Psoas muscle (tissue), 8 donors: Measurements from ENCODE around the gene LRPAP1. TPM values are rescaled to one million over a fixed set of nuclear protein-coding genes. Genes with fewer than 3 reads are reported as not detected.

Experiments
- ATAC-seq, 4 donors: fragments of 200-7000 bp; cut with Tn5 transposase; one replicate each; pipeline ENCODE4 v1.9.1; 2020; ENCODE audit warnings: moderate library complexity in 3 of 4, mild to moderate bottlenecking in 2 of 4
- DNase-seq, 2 donors: peaks; one replicate each; pipeline ENCODE4 v3.0.0-alpha.2; 2020
- H3K27ac ChIP-seq: fragments of 200-600 bp; one replicate; pipeline ENCODE4 v1.8.0; 2022
- H3K27me3 ChIP-seq, 3 donors: fragments of 200-600 bp in 1 of 3; one replicate each; pipeline versions ENCODE4 v1.6.1 to v1.8.0; 2013 to 2022; ENCODE audit warnings: low read length in 2 of 3, mild to moderate bottlenecking in 2 of 3, moderate library complexity in 1 of 3; ENCODE audit not compliant: insufficient read depth in 3 of 3
- H3K36me3 ChIP-seq, 2 donors: fragments of 200-600 bp in 1 of 2; one replicate each; pipeline versions ENCODE4 v1.6.1 to v1.8.0; 2013 to 2022; ENCODE audit warnings: low read depth in 1 of 2, mild to moderate bottlenecking in 1 of 2, moderate library complexity in 1 of 2; ENCODE audit not compliant: insufficient read depth in 1 of 2
- H3K4me1 ChIP-seq: fragments of 200-600 bp; one replicate; pipeline ENCODE4 v1.8.0; 2022
- H3K4me3 ChIP-seq: fragments of 200-600 bp; one replicate; pipeline ENCODE4 v1.8.0; 2022; ENCODE audit warnings: mild to moderate bottlenecking
- H3K9me3 ChIP-seq: fragments of 200-600 bp; one replicate; pipeline ENCODE4 v1.8.0; 2022
- WGBS, 3 donors: extraction: QIAGEN DNeasy Blood & Tissue Kit; methylation state at CpG; one replicate each; pipeline versions ENCODE4 v1.1.6 to v1.1.7; 2013; 5-methylcytosine and 5-hydroxymethylcytosine counted together
- intact Hi-C, 2 donors: fragments of 100-400 bp; cut with DNase I; formaldehyde crosslinking; loops; one replicate each; pipeline versions ENCODE4 v1.11.0 to v1.14.2; 2022
- polyA plus RNA-seq, 3 donors: library from polyadenylated mRNA; stranded (reverse); fragments of 200-250 nt; gene quantifications; one replicate each; pipeline ENCODE4 v1.2.3, GENCODE V29; 2013
- total RNA-seq, 4 donors: library from RNA; stranded (reverse); fragmentation: NEBNext Ultra II Directional in 2 of 4; extraction: Animal tissue kit (Norgen Biotek cat#: 25700) in 2 of 4; gene quantifications; one replicate each; pipeline versions ENCODE4 v1.2.1 to v1.2.4, GENCODE V29; 2021 to 2023
- TF ChIP-seq, protein P1 (sequence below): fragments of 200-600 bp; IDR thresholded peaks from one replicate; pipeline ENCODE4 v1.8.0; 2022; ENCODE audit warnings: antibody characterized with exemption
- donor health status: healthy with polysubstance abuse.
- donor health status: DM: no; HTN: no; CAD: no; lungs with moderate emphysema.
- donor health status: Bipolar disorder and iron deficiency.
- donor health status: healthy.
- donor health status: DM: yes; HTN: yes; CAD: no.
- donor health status: DM: no; HTN: no; CAD: no.
- donor health status: DM: no; HTN: no; CAD: no.
- donor health status: DM: yes; HTN: yes; CAD: no.

The LRPAP1 gene
- total and polyA plus RNA-seq, 7 donors = 73.7 to 123 (median 105) TPM

DNA sequence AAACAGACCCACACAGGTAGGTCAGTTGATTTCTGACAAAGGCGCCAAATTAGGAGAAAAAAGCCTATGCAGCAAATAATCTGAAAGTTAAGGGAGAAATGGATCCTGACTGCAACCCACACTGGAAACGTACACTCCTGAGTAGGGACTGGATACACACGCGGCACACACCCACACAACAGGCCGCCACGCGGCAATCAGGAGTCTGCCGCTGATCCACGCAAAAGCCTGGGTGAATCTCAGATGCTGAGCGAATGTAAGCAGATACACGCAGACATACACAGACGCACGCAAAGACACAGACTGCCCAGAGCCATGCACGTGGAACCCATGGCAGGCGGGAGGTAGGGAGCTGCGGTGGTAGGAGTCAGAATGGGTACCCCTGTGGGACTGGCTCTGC lies 21.7 kb downstream of the LRPAP1 start:
- H3K27ac ChIP-seq = no peak overlapping the region
- DNase-seq (no peak), ATAC-seq (peak in 2 of 4 donors; percentile 8 to 12)
- peaks cover 3 to 91% of the 10 kb centered on the region in 2 donors for H3K36me3 ChIP-seq
- H3K27me3 ChIP-seq = no peaks in the 10 kb centered on the region
- 95 to 97% (median 97%) methylated on average over 16 of the region's 16 CpGs for WGBS, 3 donors
- intact Hi-C loops = no loop called here
- H3K4me1 ChIP-seq = no peaks in the 10 kb centered on the region
- no peak overlapping the region for H3K4me3 ChIP-seq
- H3K9me3 ChIP-seq = no peaks in the 10 kb centered on the region
- TF ChIP-seq, protein P1, sequence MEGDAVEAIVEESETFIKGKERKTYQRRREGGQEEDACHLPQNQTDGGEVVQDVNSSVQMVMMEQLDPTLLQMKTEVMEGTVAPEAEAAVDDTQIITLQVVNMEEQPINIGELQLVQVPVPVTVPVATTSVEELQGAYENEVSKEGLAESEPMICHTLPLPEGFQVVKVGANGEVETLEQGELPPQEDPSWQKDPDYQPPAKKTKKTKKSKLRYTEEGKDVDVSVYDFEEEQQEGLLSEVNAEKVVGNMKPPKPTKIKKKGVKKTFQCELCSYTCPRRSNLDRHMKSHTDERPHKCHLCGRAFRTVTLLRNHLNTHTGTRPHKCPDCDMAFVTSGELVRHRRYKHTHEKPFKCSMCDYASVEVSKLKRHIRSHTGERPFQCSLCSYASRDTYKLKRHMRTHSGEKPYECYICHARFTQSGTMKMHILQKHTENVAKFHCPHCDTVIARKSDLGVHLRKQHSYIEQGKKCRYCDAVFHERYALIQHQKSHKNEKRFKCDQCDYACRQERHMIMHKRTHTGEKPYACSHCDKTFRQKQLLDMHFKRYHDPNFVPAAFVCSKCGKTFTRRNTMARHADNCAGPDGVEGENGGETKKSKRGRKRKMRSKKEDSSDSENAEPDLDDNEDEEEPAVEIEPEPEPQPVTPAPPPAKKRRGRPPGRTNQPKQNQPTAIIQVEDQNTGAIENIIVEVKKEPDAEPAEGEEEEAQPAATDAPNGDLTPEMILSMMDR = no peak

DNA sequence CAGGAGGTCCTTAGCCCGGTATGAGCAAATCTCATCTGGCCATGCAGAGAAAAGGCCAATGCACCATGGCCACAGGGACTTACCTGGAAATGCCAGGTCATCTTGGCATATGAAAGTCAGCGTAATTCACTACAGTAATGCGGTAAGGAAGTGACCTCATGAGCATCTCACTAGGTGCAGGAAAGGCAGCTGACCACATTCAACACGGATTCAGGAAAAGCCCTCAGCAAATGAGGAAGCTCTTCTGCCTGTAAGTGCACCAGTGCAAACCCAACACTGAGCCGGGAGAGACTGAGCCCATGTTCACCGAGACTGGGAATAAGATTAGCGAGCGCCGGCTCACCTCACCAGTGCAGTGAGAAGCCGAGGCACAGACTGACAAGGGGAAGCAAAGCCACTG lies 23.7 kb downstream of the LRPAP1 start:
- TF ChIP-seq, protein P1 = no peak
- no peak overlapping the region for H3K27ac ChIP-seq
- ATAC-seq = no peak
- peaks cover 10 to 91% of the 10 kb centered on the region in 2 donors for H3K36me3 ChIP-seq
- H3K4me1 ChIP-seq = no peaks in the 10 kb centered on the region
- intact Hi-C loops = no loop called here
- no peak overlapping the region for H3K4me3 ChIP-seq
- no peaks in the 10 kb centered on the region for H3K27me3 ChIP-seq
- WGBS, 3 donors = 82 to 91% (median 91%) methylated on average over 10 of the region's 10 CpGs
- no peak for DNase-seq
- H3K9me3 ChIP-seq = no peaks in the 10 kb centered on the region

DNA sequence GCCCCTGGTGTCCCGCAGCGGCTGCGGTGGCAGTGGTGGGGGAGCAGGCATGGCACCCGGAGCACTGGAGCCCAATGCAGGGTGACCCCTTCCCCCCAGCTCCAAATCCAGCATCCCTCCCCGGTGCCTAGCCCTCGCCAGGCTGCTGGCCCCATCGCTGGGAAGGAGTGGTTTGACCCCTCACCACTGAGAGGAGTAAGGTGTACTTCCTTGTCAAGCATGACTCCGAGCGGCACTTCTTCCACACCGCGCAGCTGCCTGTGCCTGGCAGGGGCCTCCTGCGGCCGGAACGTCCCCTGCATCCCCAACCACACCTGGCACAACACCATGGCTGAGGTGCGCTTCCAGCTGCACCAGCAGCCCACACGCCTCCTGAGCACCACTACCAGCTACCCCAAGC lies 27.0 kb downstream of the LRPAP1 start:
- TF ChIP-seq, protein P1 = no peak
- Histone ChIP-seq H3K36me3 (peaks cover 7 to 86% of the 10 kb centered on the region in 2 donors), H3K27ac (no peak overlapping the region), H3K27me3 (no peaks in the 10 kb centered on the region), H3K9me3 (no peaks in the 10 kb centered on the region), H3K4me1 (no peaks in the 10 kb centered on the region), H3K4me3 (no peak overlapping the region)
- intact Hi-C loops = no loop called here
- 91 to 97% (median 96%) methylated on average over 14 to 16 of the region's 16 CpGs for WGBS, 3 donors
- DNase-seq = no peak
- ATAC-seq = no peak

DNA sequence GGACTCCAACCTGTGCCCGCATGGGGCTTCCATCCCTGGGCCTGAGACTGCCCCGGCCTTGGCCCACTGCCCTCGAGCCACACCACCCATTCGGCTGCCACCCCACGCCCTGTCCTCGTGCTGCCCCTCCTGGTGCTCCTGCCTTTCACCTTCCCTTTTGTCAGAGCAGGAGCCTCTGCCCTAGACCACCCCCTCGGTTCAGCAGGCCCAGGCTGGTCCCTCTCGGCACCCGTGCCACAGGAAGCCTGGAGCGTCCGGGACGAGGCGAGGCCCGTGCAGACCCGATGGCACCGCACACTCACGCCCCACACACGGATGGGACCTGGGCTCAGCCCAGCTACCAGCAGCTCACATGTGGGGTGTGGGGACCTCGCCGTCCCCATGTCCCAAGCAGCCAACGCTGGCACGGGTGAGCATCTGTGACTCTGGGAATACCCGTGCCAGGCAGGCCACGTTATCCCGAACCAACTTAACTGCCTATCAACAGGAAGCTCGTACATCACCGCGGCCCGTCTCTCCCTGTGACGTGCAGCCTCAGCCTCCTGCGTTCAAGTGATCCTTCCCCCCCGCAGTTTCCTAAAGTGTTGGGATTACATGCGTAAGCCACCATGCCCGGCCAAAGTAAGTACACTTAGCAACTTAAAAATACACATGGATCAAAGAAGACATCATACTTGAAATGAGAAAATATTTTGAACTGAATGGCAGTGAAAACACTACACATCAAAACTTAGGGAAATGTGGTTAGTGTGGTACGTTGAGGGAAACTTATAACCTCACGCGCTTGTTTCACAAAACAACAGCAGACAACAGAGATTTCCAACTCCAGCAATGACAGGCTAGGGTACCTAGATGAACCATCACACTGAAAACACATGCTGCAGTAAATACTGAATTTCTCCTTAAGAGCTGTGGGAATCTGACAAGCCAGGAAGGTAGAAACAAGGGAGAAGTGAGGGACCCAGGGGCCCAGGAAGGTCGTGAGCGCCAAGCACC lies 29.0 kb downstream of the LRPAP1 start:
- peak overlapping the region; percentile 30 for H3K27ac ChIP-seq
- H3K4me3 ChIP-seq = no peak overlapping the region
- peaks cover 7 to 72% of the 10 kb centered on the region in 2 donors for H3K36me3 ChIP-seq
- WGBS, 3 donors = 85 to 91% (median 86%) methylated on average over 38 to 39 of the region's 39 CpGs
- intact Hi-C loops = no loop called here
- ATAC-seq (no peak), DNase-seq (no peak)
- no peaks in the 10 kb centered on the region for H3K27me3 ChIP-seq
- no peaks in the 10 kb centered on the region for H3K4me1 ChIP-seq
- TF ChIP-seq, protein P1 = no peak
- H3K9me3 ChIP-seq = no peaks in the 10 kb centered on the region
